B cell (primary cell): ENCODE results near the gene SLC26A1. TPM values are rescaled to one million over a fixed set of nuclear protein-coding genes. Genes with fewer than 3 reads are reported as not detected.

ENCODE experiments used
- ATAC-seq: fragments of 200-7000 bp; cut with Tn5 transposase; one replicate; pipeline ENCODE4 v1.10.0; 2021; ENCODE audit warnings: low read depth, mild to moderate bottlenecking, moderate number of reproducible peaks, moderate library complexity
- CTCF ChIA-PET: fragments of 350-600 bp; sonication (Branson Sonifier 250); formaldehyde crosslinking; loops from one replicate; lab custom pipeline; 2021; ENCODE audit warnings: antibody characterized with exemption, inconsistent platforms; lab: Charles Lee
- POLR2A ChIA-PET: fragments of 350-600 bp; sonication (Branson Sonifier 250); formaldehyde crosslinking; loops from one replicate; lab custom pipeline; 2021; ENCODE audit warnings: antibody characterized with exemption; lab: Charles Lee
- DNase-seq: peaks from one replicate; pipeline ENCODE4 v3.0.0; 2013
- H2AFZ ChIP-seq: 2 replicates; pipeline ENCODE4 v1.6.1; 2012; ENCODE audit warnings: mild to moderate bottlenecking, low read depth, low read length; ENCODE audit not compliant: insufficient read depth, poor library complexity, severe bottlenecking
- H3K27ac ChIP-seq, 2 donors: 1 replicate in 1 of 2; 2 replicates in 1 of 2; pipeline ENCODE4 v1.5.1; 2012 to 2013; ENCODE audit warnings: low read length in 2 of 2, mild to moderate bottlenecking in 2 of 2, moderate library complexity in 1 of 2
- H3K27me3 ChIP-seq, 4 experiments: fragments of 200-600 bp in 1 of 4; sonication (generic) in 1 of 4; replicated peaks in 1 of 4; 1 replicate in 2 of 4; 2 replicates in 2 of 4; pipeline versions ENCODE4 v1.6.1 to v1.7.0; 2013 to 2016; ENCODE audit warnings: low read length in 3 of 4, mild to moderate bottlenecking in 2 of 4, mixed read lengths in 1 of 4, moderate library complexity in 1 of 4; ENCODE audit not compliant: insufficient read depth in 4 of 4, control insufficient read depth in 3 of 4; ENCODE audit errors: control extremely low read depth in 1 of 4
- H3K36me3 ChIP-seq, 2 experiments: replicated peaks in 1 of 2; 1 replicate in 1 of 2; 2 replicates in 1 of 2; pipeline versions ENCODE4 v1.6.1 to v1.7.1; 2013; ENCODE audit warnings: low read length in 1 of 2; ENCODE audit not compliant: insufficient read depth in 2 of 2, control insufficient read depth in 1 of 2; ENCODE audit errors: control extremely low read depth in 1 of 2, extremely low read depth in 1 of 2
- H3K4me1 ChIP-seq, 2 donors: fragments of 200-600 bp in 1 of 2; sonication (generic) in 1 of 2; 1 replicate in 1 of 2; 2 replicates in 1 of 2; pipeline versions ENCODE4 v1.5.1 to v1.6.1; 2013 to 2017; ENCODE audit warnings: low read length in 2 of 2; ENCODE audit not compliant: control insufficient read depth in 2 of 2, insufficient read depth in 2 of 2
- H3K4me2 ChIP-seq: replicated peaks from 2 replicates; pipeline ENCODE3; 2012; ENCODE audit warnings: mild to moderate bottlenecking, low read depth, low read length; ENCODE audit not compliant: poor library complexity, severe bottlenecking
- H3K4me3 ChIP-seq, 5 experiments: fragments of 200-600 bp in 1 of 5; sonication (generic) in 1 of 5; 1 replicate in 3 of 5; 2 replicates in 2 of 5; pipeline versions ENCODE4 v1.5.1 to v1.7.0; 2011 to 2016; ENCODE audit warnings: low read length in 4 of 5, mild to moderate bottlenecking in 4 of 5, low read depth in 2 of 5, control low read depth in 1 of 5, moderate library complexity in 1 of 5; ENCODE audit not compliant: insufficient read depth in 1 of 5; ENCODE audit errors: control extremely low read depth in 1 of 5, extremely low read depth in 1 of 5
- H3K79me2 ChIP-seq: fragments of 200-600 bp; sonication (generic); one replicate; pipeline ENCODE4 v1.6.0; 2016; ENCODE audit warnings: low read length; ENCODE audit not compliant: control insufficient read depth, insufficient read depth
- H3K9ac ChIP-seq: fragments of 200-600 bp; sonication (generic); 2 replicates; pipeline ENCODE4 v1.6.1; 2017; ENCODE audit warnings: mild to moderate bottlenecking, low read length, moderate library complexity
- H3K9me3 ChIP-seq, 3 donors: one replicate each; pipeline versions ENCODE4 v1.6.1 to v1.7.1; 2013; ENCODE audit warnings: low read length in 2 of 3; ENCODE audit not compliant: control insufficient read depth in 2 of 3, insufficient read depth in 1 of 3; ENCODE audit errors: control extremely low read depth in 1 of 3
- H4K20me1 ChIP-seq: 2 replicates; pipeline ENCODE4 v1.6.0; 2012; ENCODE audit warnings: mild to moderate bottlenecking, low read length; ENCODE audit not compliant: insufficient read depth, control insufficient read depth, poor library complexity, severe bottlenecking
- H3K27ac Mint-ChIP-seq: one replicate; pipeline ENCODE4 v1.8.0; 2021; ENCODE audit warnings: mixed read lengths
- H3K27me3 Mint-ChIP-seq: one replicate; pipeline ENCODE4 v1.8.0; 2021; ENCODE audit warnings: mixed read lengths
- H3K4me1 Mint-ChIP-seq: one replicate; pipeline ENCODE4 v1.8.0; 2021; ENCODE audit warnings: mixed read lengths
- H3K4me3 Mint-ChIP-seq: one replicate; pipeline ENCODE4 v1.8.0; 2021; ENCODE audit warnings: mixed read lengths
- H3K9me3 Mint-ChIP-seq: one replicate; pipeline ENCODE4 v1.8.0; 2022; ENCODE audit warnings: mixed read lengths; ENCODE audit not compliant: insufficient read depth
- CTCF ChIP-seq: fragments of 200-600 bp; IDR thresholded peaks from one replicate; pipeline ENCODE4 v1.8.0; 2022; ENCODE audit warnings: antibody characterized with exemption, mild to moderate bottlenecking
- EZH2 ChIP-seq: IDR thresholded peaks from 2 replicates; pipeline ENCODE4 v1.6.1; 2012; ENCODE audit warnings: borderline replicate concordance, low read depth, mild to moderate bottlenecking, moderate library complexity, low read length; ENCODE audit not compliant: insufficient read depth, poor library complexity, severe bottlenecking
- WGBS: methylation state at CpG from one replicate; pipeline ENCODE4 v1.1.5; 2013; ENCODE audit warnings: missing lambda C conversion rate; ENCODE audit not compliant: insufficient coverage; 5-methylcytosine and 5-hydroxymethylcytosine counted together
- intact Hi-C: fragments of 100-400 bp; cut with micrococcal nuclease; formaldehyde crosslinking; loops from one replicate; pipeline ENCODE4 v1.10.0; 2022
- polyA plus RNA-seq: library from polyadenylated mRNA; depleted of rRNA; stranded (reverse); fragments of >200 nt; gene quantifications from 2 replicates; pipeline ENCODE4 v1.2.3, GENCODE V29; 2012
- total RNA-seq, 2 donors: library from RNA; stranded (reverse); fragments of 120-200 nt in 1 of 2; gene quantifications; 1 replicate in 1 of 2; 2 replicates in 1 of 2; pipeline versions ENCODE4 v1.2.3 to v1.2.4, GENCODE V29; 2013 to 2022

SLC26A1 gene
- total and polyA plus RNA-seq, 2 donors (not counting 1 experiment from before 2014, with no cell fraction given): 0.03 to 1.1 TPM

- no peaks in the 10 kb centered on the region for H3K9me3 Mint-ChIP-seq
- no peak overlapping the region for H3K4me3 Mint-ChIP-seq
- Histone ChIP-seq H3K9ac (no peak overlapping the region), H3K36me3 (peaks cover 0 to 6% of the 10 kb centered on the region in 2 experiments), H3K9me3 (no peaks in the 10 kb centered on the region), H4K20me1 (peaks cover 26% of the 10 kb centered on the region), H3K4me1 (peaks cover 4 to 10% of the 10 kb centered on the region in 2 donors), H3K27ac (no peak overlapping the region), H3K79me2 (no peaks in the 10 kb centered on the region), H3K4me3 (no peak overlapping the region), H3K27me3 (peaks cover 0 to 4% (median under 1%) of the 10 kb centered on the region in 4 experiments), H2AFZ (no peak overlapping the region), H3K4me2 (no peak overlapping the region)
- no peak overlapping the region for H3K27ac Mint-ChIP-seq
- WGBS: 96% methylated on average over 37 of the region's 39 CpGs
- TF ChIP-seq EZH2 (no peak), CTCF (no peak)
- H3K27me3 Mint-ChIP-seq: no peaks in the 10 kb centered on the region
- DNase-seq (no peak), ATAC-seq (no peak)
- ChIA-PET POLR2A (no interaction called here), CTCF (no interaction called here)
- intact Hi-C loops: no loop called here
- H3K4me1 Mint-ChIP-seq: peaks cover 1% of the 10 kb centered on the region
Observed at GRCh38 chr4:963276-964225, 29.7 kb downstream of the SLC26A1 start.
